HG02678 (cell line): ENCODE results near the gene SELENOM.
"Not testable (repeated sequence)": the region's sequence is repeated elsewhere in the genome, so short reads cannot be mapped to it uniquely, and the experiment has no call there.

ENCODE experiments used
- ATAC-seq: cut with Tn5 transposase; IDR thresholded peaks from one replicate; pipeline ENCODE4 v1.9.1; 2021; ENCODE audit warnings: mild to moderate bottlenecking, moderate library complexity; ENCODE audit not compliant: unreplicated experiment

The SELENOM gene

DNA sequence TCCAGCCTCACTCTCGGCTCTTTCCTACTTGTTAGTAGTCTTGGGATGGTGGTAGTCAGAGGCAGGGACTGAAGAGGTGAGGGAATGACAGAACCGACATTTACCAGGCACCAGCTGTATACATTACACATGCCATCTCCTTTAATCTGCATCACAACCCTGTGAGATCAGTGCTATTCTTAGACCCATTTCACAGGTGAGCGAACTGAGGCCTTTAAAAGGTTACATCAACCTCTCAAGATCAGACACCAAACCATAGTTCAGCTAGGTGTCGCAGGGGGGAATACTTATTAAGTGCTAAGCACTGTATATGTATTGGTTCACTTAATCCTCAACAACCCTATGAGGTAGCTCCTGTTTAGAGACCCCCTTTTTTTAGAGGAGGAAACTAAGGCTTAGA lies 27.3 kb upstream of the SELENOM start:
- no peak for ATAC-seq

GRCh38 chr22:31133911-31134310 lies 26.5 kb upstream of the SELENOM start:
- no peak for ATAC-seq

- ATAC-seq: no peak
These were observed 23.5 kb upstream of the SELENOM start for GRCh38 chr22:31130873-31131272.

DNA sequence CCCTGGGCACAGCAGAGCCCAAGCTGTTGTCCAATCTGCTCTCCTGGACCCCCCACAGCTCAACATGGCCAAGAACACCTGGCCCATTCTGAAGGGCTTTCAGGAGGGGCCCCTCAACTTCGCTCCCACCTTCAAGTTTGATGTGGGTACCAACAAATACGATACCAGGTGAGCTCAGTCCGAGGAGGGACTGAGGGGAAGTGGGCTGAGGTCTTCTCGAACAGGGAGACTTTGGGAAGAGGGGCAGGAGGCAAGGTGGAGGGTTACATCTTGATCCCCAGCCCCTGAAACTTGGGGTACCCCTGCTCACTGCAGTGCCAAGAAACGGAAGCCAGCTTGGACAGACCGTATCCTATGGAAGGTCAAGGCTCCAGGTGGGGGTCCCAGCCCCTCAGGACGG lies 20.8 kb upstream of the SELENOM start:
- no peak for ATAC-seq

DNA sequence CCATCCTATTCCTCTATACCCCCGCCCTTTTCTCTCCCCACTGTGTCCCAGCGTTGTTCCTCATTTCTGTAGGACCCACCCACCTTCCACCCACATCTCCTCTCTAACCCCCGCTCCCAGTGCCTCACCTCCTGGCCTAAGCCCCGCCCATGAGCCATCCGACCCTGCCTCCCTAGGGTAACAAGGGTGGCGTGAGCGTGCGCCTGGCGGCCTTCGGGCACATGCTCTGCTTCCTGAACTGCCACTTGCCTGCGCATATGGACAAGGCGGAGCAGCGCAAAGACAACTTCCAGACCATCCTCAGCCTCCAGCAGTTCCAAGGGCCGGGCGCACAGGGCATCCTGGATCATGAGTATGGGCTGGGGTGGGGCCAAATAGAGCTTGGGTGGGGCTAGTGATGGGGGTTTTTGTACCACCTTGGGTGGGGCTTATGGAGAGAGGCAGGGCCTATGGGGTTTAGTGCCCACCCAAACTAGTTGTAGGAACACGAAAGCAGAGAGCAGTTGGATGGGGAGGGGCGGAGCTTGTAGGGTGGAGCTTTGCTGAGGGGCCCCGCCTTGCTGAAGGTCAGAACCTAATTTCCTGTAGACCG lies 19.9 kb upstream of the SELENOM start:
- ATAC-seq: no peak

- ATAC-seq: no peak
These were observed 19.5 kb upstream of the SELENOM start for GRCh38 chr22:31126869-31127175.

GRCh38 chr22:31126128-31126868 lies 18.9 kb upstream of the SELENOM start:
- ATAC-seq: no peak

DNA sequence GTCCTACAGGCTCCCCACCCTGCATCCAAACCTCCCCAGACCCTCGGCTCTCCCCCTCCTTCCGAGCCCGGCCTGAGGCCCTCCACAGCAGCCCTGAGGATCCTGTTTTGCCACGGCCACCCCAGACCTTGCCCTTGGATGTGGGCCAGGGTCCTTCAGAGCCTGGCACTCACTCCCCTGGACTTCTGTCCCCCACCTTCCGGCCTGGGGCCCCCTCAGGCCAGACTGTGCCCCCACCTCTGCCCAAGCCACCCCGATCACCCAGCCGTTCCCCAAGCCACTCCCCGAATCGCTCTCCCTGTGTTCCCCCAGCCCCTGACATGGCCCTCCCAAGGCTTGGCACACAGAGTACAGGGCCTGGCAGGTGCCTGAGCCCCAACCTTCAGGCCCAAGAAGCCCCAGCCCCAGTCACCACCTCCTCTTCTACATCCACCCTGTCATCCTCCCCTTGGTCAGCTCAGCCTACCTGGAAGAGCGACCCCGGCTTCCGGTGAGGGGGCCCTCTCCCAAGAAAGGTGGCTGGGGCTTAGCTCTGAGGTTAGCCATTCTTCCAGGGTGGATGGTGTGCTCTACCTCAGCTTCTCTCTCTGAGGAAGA lies 18.3 kb upstream of the SELENOM start:
- no peak for ATAC-seq

DNA sequence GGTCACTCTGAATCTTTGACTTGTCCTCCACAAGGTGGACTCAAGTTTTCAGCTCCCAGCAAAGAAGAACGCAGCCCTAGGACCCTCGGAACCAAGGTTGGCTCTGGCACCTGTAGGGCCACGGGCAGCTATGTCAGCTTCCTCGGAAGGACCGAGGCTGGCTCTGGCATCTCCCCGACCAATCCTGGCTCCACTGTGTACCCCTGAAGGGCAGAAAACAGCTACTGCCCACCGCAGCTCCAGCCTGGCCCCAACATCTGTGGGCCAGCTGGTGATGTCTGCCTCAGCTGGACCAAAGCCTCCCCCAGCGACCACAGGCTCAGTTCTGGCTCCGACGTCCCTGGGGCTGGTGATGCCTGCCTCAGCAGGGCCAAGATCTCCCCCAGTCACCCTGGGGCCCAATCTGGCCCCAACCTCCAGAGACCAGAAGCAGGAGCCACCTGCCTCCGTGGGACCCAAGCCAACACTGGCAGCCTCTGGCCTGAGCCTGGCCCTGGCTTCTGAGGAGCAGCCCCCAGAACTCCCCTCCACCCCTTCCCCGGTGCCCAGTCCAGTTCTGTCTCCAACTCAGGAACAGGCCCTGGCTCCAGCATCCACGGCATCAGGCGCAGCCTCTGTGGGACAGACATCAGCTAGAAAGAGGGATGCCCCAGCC lies 17.6 kb upstream of the SELENOM start:
- no peak for ATAC-seq

GRCh38 chr22:31124290-31124689 lies 16.9 kb upstream of the SELENOM start:
- ATAC-seq: no peak

- ATAC-seq: no peak
These were observed 15.9 kb upstream of the SELENOM start for GRCh38 chr22:31123292-31123602.

DNA sequence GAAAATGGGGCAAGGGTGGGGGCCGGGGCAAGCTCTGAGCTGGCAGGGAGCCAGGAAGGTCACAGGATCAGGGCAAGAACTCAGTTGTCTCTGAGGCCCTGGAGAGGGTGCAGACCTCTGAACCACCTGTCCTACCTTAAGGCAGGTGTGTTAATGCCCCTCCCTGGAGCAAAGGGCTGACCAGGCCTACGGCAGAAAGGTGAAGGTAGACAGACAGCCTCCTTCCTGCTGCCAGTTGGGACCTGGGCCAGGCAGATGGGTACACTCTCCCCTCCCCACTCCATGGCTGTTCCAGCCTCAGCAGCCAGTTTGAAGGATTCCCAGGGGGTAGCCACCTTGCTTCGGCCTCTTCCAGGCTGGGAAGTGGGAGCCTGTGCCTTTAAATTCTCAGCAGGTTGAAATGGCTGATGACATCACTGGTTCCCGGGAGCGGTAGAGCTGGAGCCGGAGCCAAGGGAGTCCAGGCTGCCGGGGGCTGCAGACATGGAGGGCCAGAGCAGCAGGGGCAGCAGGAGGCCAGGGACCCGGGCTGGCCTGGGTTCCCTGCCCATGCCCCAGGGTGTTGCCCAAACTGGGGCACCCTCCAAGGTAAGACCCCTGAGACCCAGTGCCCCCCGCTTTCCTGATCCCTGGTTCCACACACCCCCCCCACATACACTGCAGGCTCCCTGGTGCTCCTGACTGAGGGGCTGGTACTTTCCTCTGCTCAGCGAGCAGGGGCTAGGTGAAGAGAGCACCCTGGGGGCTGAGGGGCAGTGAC lies 15.3 kb upstream of the SELENOM start, which contains the start of gene INPP5J:
Gene INPP5J, plus strand, starts transcription at position 435 of the 760 bp plus-strand sequence. Its CDS starts 49 bp downstream, at position 484.
- ATAC-seq: no peak

DNA sequence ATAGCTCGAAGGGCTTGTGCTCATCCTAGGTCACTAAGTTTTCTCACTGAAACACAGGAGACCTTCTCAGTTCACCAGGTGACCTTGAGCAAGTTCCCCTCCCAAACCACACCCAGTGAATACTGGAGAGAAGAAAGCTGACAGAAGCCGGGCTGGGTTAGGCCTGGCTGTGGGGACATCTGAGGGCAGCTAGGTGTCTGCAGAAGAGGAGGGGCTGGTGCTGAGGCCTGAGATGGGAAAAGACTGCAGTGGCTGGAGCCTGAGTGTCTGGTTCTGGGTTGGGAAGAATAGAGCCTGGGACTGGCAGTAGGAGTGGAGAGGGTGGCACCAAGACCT lies 14.8 kb upstream of the SELENOM start:
- no peak for ATAC-seq

- no peak for ATAC-seq
These were observed 14.0 kb upstream of the SELENOM start for GRCh38 chr22:31121403-31121802.

- no peak for ATAC-seq
These were observed 13.3 kb upstream of the SELENOM start for GRCh38 chr22:31120642-31121041.

DNA sequence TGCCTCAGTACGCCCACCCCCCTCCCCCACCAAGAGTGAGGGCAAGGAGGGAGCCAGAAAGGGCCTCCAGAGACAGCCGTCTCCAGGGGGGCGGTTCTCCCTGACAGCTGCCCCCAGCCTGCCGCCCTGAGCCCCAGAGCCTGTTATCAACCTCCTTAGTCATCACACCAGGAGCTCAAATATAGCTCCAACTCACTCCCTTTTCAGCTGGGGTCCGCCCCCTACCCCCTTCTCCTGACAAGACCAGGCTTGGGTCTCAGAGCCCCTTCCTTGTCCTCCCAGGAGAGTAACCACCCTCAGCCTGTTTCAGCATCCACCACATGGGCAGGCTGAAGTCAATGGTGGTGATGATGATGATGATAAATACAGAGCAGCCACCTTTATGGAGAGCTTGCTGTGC lies 12.9 kb upstream of the SELENOM start:
- no peak for ATAC-seq

DNA sequence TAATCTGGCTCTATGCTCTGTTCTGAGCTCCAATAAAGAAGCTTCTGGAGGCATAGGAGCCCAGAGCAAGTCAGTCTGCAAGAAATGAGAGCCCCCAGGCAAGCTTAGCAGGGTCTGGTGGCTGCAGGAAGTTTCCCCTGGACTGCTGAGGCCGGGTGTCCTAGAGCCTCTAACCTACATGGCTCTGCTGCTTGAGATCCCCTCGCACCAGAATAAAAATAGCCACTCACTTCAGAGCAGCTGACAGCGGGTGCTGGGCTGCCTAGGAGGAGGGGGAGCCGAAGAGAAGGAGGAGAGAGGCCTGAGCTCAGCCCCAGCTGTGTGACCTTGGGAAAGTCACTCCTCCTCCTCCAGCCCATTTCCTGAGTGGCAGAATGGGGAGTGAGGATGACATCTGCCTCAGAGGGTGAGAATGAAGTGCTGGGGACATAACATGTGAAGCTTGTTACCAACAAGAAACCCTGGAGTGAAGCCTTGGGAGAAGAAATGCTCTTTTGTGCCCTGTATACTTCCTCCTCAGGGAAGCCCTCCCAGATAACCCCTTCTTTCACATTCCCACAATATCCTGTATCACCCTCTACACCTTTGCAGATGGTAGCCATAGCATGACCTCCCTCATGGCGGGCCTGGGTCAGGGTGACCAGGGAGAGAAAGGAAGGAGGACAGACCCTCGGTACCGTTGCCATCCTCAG lies 11.8 kb upstream of the SELENOM start:
- no peak for ATAC-seq

GRCh38 chr22:31118046-31118820 lies 10.9 kb upstream of the SELENOM start:
- ATAC-seq: no peak

DNA sequence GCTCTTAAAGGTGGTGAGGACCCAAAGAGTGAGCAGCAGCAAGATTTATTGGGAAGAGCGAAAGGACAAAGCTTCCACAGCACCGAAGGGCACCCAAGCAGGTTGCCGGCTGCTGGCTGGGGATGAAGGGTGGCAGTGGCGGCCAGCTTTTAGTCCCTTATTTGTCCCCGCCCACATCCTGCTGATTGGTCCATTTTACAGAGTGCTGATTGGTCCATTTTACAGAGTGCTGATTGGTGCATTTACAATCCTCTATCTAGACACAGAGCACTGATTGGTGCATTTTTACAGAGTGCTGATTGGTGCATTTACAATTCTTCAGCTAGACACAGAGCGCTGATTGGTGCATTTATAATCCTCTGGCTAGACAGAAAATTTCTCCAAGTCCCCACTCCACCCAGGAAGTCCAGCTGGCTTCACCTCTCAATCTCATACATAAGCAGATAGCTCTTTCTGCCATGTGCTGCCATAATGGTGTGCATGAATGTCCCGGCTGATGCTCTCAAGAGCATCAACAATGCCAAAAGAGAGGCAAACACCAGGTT lies 5.3 kb upstream of the SELENOM start:
- ATAC-seq: not testable (repeated sequence)

- ATAC-seq: peak; percentile 23
These were observed 488 bp upstream of the SELENOM start for GRCh38 chr22:31107894-31108218.
